Mesendoderm (in vitro differentiated cells): ENCODE data around the gene NEURL3.

ENCODE experiments used
- DNase-seq: peaks from one replicate; pipeline ENCODE4 v3.0.0; 2013
- H2AK5ac ChIP-seq: 2 replicates; pipeline ENCODE4 v1.6.1; 2013; ENCODE audit warnings: low read length, inconsistent platforms
- H2BK120ac ChIP-seq: 2 replicates; pipeline ENCODE4 v1.6.1; 2013; ENCODE audit warnings: low read depth, mild to moderate bottlenecking, low read length, moderate library complexity, mixed read lengths
- H2BK15ac ChIP-seq: replicated peaks from 2 replicates; pipeline ENCODE4 v1.6.1; 2013; ENCODE audit warnings: low read depth, mild to moderate bottlenecking, moderate library complexity
- H2BK5ac ChIP-seq: 2 replicates; pipeline ENCODE4 v1.6.1; 2013; ENCODE audit warnings: low read length, inconsistent platforms
- H3K18ac ChIP-seq: 2 replicates; pipeline ENCODE4 v1.6.1; 2013; ENCODE audit warnings: mild to moderate bottlenecking, low read length, mixed read lengths
- H3K23ac ChIP-seq: one replicate; pipeline ENCODE4 v1.6.1; 2013; ENCODE audit warnings: low read length
- H3K27ac ChIP-seq: 2 replicates; pipeline ENCODE4 v1.5.1; 2013; ENCODE audit warnings: low read depth, mild to moderate bottlenecking, inconsistent platforms, low read length, moderate library complexity
- H3K27me3 ChIP-seq: 2 replicates; pipeline ENCODE4 v1.6.1; 2013; ENCODE audit warnings: low read length, control low read depth, mild to moderate bottlenecking, inconsistent platforms; ENCODE audit not compliant: insufficient read depth, poor library complexity
- H3K36me3 ChIP-seq: 2 replicates; pipeline ENCODE4 v1.6.1; 2013; ENCODE audit warnings: low read length, inconsistent platforms; ENCODE audit not compliant: control insufficient read depth, insufficient read depth
- H3K4ac ChIP-seq: one replicate; pipeline ENCODE4 v1.6.1; 2013; ENCODE audit warnings: low read depth, mild to moderate bottlenecking, low read length, moderate library complexity
- H3K4me1 ChIP-seq: 2 replicates; pipeline ENCODE4 v1.6.1; 2013; ENCODE audit warnings: low read depth, low read length, inconsistent platforms; ENCODE audit not compliant: control insufficient read depth
- H3K4me2 ChIP-seq: 2 replicates; pipeline ENCODE4 v1.6.1; 2013; ENCODE audit warnings: low read length
- H3K4me3 ChIP-seq: 2 replicates; pipeline ENCODE4 v1.5.1; 2013; ENCODE audit warnings: mild to moderate bottlenecking, low read length
- H3K56ac ChIP-seq: one replicate; pipeline ENCODE4 v1.6.1; 2013; ENCODE audit warnings: low read length
- H3K79me1 ChIP-seq: 2 replicates; pipeline ENCODE4 v1.6.1; 2013; ENCODE audit warnings: low read length, inconsistent platforms
- H3K79me2 ChIP-seq: 2 replicates; pipeline ENCODE4 v1.6.1; 2013; ENCODE audit warnings: mild to moderate bottlenecking, low read length; ENCODE audit not compliant: control insufficient read depth, insufficient read depth
- H3K9ac ChIP-seq: 2 replicates; pipeline ENCODE4 v1.6.1; 2013; ENCODE audit warnings: low read length, inconsistent platforms
- H4K5ac ChIP-seq: one replicate; pipeline ENCODE4 v1.6.1; 2013; ENCODE audit warnings: low read length
- H4K8ac ChIP-seq: one replicate; pipeline ENCODE4 v1.6.1; 2013; ENCODE audit warnings: low read depth, mild to moderate bottlenecking, control low read depth, low read length, moderate library complexity

Gene NEURL3

DNA sequence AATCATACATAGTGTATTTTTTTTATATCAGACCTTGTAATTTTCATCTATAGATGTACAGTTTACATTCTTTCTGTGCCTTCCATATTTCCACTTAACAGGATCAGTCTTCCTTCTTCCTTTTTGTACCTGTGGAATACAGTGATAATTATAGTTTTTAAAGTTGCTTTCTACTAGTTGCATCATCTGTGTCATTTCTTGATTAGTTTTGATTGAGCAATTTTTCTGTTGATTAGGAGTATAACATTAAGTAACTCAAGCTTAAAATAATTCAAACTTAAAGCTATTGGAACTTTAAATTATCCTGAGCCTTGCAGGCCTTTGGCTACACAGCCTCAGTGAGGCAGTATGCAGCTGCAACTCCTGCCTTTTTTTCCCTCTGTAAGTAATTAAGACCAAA, 57.4 kb downstream of the NEURL3 start:
- no peak overlapping the region for H3K4ac ChIP-seq
- H2BK15ac ChIP-seq = no peak overlapping the region

More for the DNA sequence above, 57.4 kb downstream of the NEURL3 start:
- H3K9ac ChIP-seq = no peak overlapping the region
- H3K4me2 ChIP-seq = no peak overlapping the region
- no peak overlapping the region for H2BK120ac ChIP-seq
- H3K4me1 ChIP-seq = no peaks in the 10 kb centered on the region
- no peaks in the 10 kb centered on the region for H3K79me1 ChIP-seq
- H3K27me3 ChIP-seq = no peaks in the 10 kb centered on the region
- no peak overlapping the region for H4K5ac ChIP-seq
- H2AK5ac ChIP-seq = no peak overlapping the region
- no peak overlapping the region for H4K8ac ChIP-seq
- DNase-seq = no peak
- no peaks in the 10 kb centered on the region for H3K36me3 ChIP-seq
- no peak overlapping the region for H2BK5ac ChIP-seq
- H3K56ac ChIP-seq = no peak overlapping the region
- no peak overlapping the region for H3K27ac ChIP-seq
- no peak overlapping the region for H3K23ac ChIP-seq
- no peak overlapping the region for H3K4me3 ChIP-seq
- H3K79me2 ChIP-seq = no peaks in the 10 kb centered on the region
- no peak overlapping the region for H3K18ac ChIP-seq
